ENCODE measurements around the gene CLECL1. TPM values are rescaled to one million over a fixed set of nuclear protein-coding genes. Genes with fewer than 3 reads are reported as not detected.

CLECL1 gene
- polyA plus RNA-seq, 1 donor from 2014 or later = not detected

DNA sequence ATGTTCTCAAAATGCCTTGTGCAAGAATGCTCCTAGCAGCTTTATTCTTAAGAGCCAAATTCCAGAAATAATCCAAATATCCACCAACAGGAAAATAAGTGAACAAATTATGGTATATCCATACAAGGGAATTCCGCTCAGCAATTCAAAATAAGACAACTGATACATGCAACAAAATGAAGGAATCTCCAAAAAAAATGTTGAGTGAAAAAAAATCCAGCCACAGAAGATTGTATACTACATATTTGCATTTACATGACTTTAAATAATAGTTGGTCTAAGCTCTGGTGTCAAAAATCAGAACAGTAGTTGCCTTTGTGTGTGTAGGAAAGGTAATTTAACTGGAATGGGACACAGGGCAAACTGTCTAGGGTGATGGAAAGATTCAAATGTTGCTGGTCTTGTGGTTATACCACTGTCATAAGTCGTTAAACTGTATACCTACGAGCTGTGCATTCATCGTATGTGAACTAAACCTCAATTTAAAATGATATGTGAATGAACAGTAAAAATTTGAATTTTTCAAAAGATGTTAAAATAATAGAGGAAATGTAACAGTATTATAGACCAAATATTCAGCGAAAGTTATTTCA lies 24.6 kb upstream of the CLECL1 start:
- peaks cover 7% of the 10 kb centered on the region for H3F3A ChIP-seq (ENCODE audit: insufficient read depth, low read length, poor library complexity, severe bottlenecking)
- no peaks in the 10 kb centered on the region for H3K9me2 ChIP-seq (ENCODE audit: insufficient read depth, low read length)
- H3K9me3 ChIP-seq (ENCODE audit: low read length) = no peaks in the 10 kb centered on the region
- H3K9ac ChIP-seq (ENCODE audit: low read length) = no peak overlapping the region
- H4K20me1 ChIP-seq (ENCODE audit: insufficient read depth) = no peaks in the 10 kb centered on the region
- H3K27ac ChIP-seq (ENCODE audit: low read length) = no peak overlapping the region
- TF ChIP-seq SMC3 (conservative IDR thresholded peaks at IDR 0.05; ENCODE audit: poor library complexity) (no peak), MXI1 (conservative IDR thresholded peaks at IDR 0.05; ENCODE audit: poor library complexity, severe bottlenecking) (no peak), CTCF (IDR thresholded peaks at IDR 0.05; ENCODE audit: poor library complexity, severe bottlenecking) (no peak), POLR2AphosphoS5 (IDR thresholded peaks at IDR 0.05) (no peak), EZH2 (IDR thresholded peaks at IDR 0.05; ENCODE audit: borderline replicate concordance, insufficient read depth, low read length, poor library complexity, severe bottlenecking) (no peak), TAF1 (IDR thresholded peaks at IDR 0.05; ENCODE audit: low read depth) (no peak), EP300 (conservative IDR thresholded peaks at IDR 0.05; ENCODE audit: poor library complexity, severe bottlenecking) (no peak), RAD21 (conservative IDR thresholded peaks at IDR 0.05) (no peak)
- TF ChIP-seq, protein P1, sequence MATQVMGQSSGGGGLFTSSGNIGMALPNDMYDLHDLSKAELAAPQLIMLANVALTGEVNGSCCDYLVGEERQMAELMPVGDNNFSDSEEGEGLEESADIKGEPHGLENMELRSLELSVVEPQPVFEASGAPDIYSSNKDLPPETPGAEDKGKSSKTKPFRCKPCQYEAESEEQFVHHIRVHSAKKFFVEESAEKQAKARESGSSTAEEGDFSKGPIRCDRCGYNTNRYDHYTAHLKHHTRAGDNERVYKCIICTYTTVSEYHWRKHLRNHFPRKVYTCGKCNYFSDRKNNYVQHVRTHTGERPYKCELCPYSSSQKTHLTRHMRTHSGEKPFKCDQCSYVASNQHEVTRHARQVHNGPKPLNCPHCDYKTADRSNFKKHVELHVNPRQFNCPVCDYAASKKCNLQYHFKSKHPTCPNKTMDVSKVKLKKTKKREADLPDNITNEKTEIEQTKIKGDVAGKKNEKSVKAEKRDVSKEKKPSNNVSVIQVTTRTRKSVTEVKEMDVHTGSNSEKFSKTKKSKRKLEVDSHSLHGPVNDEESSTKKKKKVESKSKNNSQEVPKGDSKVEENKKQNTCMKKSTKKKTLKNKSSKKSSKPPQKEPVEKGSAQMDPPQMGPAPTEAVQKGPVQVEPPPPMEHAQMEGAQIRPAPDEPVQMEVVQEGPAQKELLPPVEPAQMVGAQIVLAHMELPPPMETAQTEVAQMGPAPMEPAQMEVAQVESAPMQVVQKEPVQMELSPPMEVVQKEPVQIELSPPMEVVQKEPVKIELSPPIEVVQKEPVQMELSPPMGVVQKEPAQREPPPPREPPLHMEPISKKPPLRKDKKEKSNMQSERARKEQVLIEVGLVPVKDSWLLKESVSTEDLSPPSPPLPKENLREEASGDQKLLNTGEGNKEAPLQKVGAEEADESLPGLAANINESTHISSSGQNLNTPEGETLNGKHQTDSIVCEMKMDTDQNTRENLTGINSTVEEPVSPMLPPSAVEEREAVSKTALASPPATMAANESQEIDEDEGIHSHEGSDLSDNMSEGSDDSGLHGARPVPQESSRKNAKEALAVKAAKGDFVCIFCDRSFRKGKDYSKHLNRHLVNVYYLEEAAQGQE (IDR thresholded peaks at IDR 0.05; ENCODE audit: borderline replicate concordance) = no peak
- H3K79me2 ChIP-seq (replicated peaks; ENCODE audit: insufficient read depth, low read length) = no peaks in the 10 kb centered on the region
- H2AFZ ChIP-seq (ENCODE audit: low read depth, low read length) = no peak overlapping the region
- no peak overlapping the region for H3K4me2 ChIP-seq (ENCODE audit: low read length)
- H3K36me3 ChIP-seq (ENCODE audit: insufficient read depth, low read length) = no peaks in the 10 kb centered on the region
- H3K27me3 ChIP-seq (ENCODE audit: insufficient read depth, low read depth, low read length) = no peaks in the 10 kb centered on the region
- H3K4me3 ChIP-seq (ENCODE audit: low read length) = no peak overlapping the region

DNA sequence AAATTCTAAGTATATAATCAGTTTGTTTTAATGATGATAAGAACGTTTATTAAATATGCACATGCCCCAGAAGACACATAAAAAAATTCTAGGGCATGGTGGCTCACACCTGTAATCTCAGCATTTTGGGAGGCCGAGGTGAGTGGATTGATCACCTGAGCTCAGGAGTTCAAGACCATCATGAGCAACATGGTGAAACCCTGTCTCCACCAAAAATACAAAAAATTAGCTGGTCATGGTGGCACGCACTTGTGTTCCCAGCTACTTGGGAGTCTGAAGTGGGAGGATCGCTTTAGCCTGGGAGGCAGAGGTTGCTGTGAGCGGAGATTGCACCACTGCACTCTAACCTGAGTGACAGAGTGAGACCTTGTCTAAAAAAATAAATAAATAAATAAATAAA lies 23.8 kb upstream of the CLECL1 start:
- Histone ChIP-seq H2AFZ (ENCODE audit: low read depth, low read length) (no peak overlapping the region), H3K9me3 (ENCODE audit: low read length) (no peaks in the 10 kb centered on the region), H3K27ac (ENCODE audit: low read length) (no peak overlapping the region), H3K4me3 (ENCODE audit: low read length) (no peak overlapping the region), H3K36me3 (ENCODE audit: insufficient read depth, low read length) (no peaks in the 10 kb centered on the region), H3K27me3 (ENCODE audit: insufficient read depth, low read depth, low read length) (no peaks in the 10 kb centered on the region), H3K9me2 (ENCODE audit: insufficient read depth, low read length) (no peaks in the 10 kb centered on the region), H4K20me1 (ENCODE audit: insufficient read depth) (no peaks in the 10 kb centered on the region), H3K4me2 (ENCODE audit: low read length) (no peak overlapping the region), H3F3A (ENCODE audit: insufficient read depth, low read length, poor library complexity, severe bottlenecking) (peaks cover 7% of the 10 kb centered on the region), H3K79me2 (replicated peaks; ENCODE audit: insufficient read depth, low read length) (no peaks in the 10 kb centered on the region), H3K9ac (ENCODE audit: low read length) (no peak overlapping the region)
- TF ChIP-seq SMC3 (conservative IDR thresholded peaks at IDR 0.05; ENCODE audit: poor library complexity) (no peak), MXI1 (conservative IDR thresholded peaks at IDR 0.05; ENCODE audit: poor library complexity, severe bottlenecking) (no peak), EP300 (conservative IDR thresholded peaks at IDR 0.05; ENCODE audit: poor library complexity, severe bottlenecking) (no peak), RAD21 (conservative IDR thresholded peaks at IDR 0.05) (no peak), TAF1 (IDR thresholded peaks at IDR 0.05; ENCODE audit: low read depth) (no peak), CTCF (IDR thresholded peaks at IDR 0.05; ENCODE audit: poor library complexity, severe bottlenecking) (no peak), EZH2 (IDR thresholded peaks at IDR 0.05; ENCODE audit: borderline replicate concordance, insufficient read depth, low read length, poor library complexity, severe bottlenecking) (no peak), POLR2AphosphoS5 (IDR thresholded peaks at IDR 0.05) (no peak)
- TF ChIP-seq, protein P1 (IDR thresholded peaks at IDR 0.05; ENCODE audit: borderline replicate concordance) = no peak
